ENCODE results near the gene APOO.

Gene APOO

GRCh38 chrX:23907498-23908218, at the start of gene APOO, which contains the start of gene CXorf58:
TSS of gene APOO (minus strand) at chrX:23907938. CDS start at chrX:23907702, 236 bp downstream.
TSS of gene CXorf58 (plus strand) at chrX:23908006. CDS start at chrX:23910303, 2,297 bp downstream.
- peak; percentile 78 to 83 for DNase-seq (ENCODE audit: low read depth in 2 of 2)

GRCh38 chrX:23954396-23954795, 46.7 kb upstream of the APOO start:
- no peak for DNase-seq (ENCODE audit: low read depth in 2 of 2)

DNA sequence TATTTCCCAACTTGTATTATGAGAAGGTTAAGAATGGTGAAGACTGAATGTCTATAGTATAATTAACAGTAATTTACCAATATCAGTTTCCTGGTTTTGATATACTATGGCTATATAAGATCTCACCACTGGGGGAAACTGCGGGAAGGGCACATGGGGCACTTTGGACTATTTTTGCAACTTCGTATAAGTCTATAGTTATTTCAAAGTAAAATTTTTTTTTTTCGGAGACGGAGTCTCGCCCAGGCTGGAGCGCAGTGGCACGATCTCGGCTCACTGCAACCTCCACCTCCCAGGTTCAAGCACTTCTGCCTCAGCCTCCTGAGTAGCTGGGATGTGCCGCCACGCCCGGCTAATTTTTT, 46.2 kb upstream of the APOO start:
- peak in 1 of 2 donors; percentile 3 for DNase-seq (ENCODE audit: low read depth in 2 of 2)

- DNase-seq (ENCODE audit: low read depth in 2 of 2) = peak; percentile 3 to 8
Measured at GRCh38 chrX:23952984-23953907, 45.5 kb upstream of the APOO start.

DNA sequence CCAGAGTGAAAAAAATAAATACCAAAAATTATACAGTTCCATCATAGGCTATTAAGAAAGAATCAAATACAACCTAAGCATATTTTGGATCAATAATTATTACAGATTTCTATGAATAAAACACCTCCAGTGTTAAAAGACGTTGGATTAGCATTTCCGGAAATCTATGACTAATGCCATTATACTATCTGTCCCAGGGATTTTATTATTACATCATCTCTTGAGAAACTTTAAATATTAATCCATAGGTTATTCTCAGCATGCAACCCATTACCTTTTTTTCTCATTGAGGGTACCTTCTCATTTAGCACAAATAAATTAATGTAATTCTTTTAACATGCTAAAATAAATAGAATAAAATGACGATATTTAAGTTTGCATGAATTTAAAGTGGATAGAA, 44.7 kb upstream of the APOO start:
- DNase-seq (ENCODE audit: low read depth in 2 of 2) = no peak

DNA sequence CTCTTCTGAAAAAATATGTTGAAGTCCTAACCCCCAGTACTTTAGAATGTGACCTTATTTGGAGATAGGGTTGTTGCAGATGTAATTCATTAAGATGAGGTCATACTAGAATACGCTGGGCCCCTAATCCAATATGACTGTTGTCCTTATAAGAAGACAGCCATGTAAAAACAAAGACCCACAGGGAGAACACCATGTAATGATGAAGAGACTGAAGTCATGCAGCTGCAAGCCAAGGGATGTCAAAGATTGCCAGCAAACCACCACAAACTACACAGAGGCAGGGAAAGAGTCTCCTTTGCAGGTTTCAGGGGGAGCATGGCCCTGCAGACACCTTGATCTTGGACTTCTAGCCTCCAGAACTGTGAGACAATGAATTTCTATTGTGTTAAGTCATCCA, 37.5 kb upstream of the APOO start:
- no peak for DNase-seq (ENCODE audit: low read depth in 2 of 2)

DNA sequence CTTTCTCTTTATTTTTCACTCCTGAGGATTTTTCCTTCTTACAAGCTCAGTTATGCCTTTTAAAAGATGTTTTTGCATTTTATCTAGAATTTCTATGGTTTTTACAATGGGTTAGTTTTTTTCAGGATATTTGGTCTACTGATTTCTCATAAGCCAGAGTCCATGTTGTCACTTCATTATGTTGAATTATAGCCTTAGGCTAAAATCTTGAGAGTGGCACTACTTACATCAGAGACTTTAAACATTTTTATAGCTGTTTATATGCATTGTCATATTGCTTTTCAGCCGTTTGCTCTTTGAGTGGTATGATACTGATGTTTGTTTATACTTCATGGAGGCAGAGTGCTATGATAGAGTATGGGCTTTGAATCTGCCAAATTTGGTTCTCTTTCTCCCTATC, 36.5 kb upstream of the APOO start:
- DNase-seq (ENCODE audit: low read depth in 2 of 2) = no peak

DNA sequence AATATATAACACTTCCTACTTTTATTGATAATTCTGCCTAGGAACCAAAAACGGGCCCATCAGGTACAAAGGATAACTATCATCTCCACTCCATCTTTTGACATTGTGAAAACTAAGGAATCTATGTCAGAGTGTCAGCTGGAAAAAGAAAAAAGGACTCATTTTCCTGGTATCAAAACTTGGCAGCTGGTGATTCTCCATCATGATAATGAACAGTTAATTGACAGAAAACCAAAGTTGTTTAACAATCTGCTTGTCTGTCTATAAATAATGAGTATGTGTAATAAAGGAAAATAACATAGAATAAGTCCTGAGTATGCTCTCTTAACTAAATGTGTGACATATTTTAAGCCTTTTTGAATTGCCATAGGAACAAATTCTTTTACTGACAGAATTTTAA, 31.5 kb upstream of the APOO start:
- DNase-seq (ENCODE audit: low read depth in 2 of 2) = no peak

DNA sequence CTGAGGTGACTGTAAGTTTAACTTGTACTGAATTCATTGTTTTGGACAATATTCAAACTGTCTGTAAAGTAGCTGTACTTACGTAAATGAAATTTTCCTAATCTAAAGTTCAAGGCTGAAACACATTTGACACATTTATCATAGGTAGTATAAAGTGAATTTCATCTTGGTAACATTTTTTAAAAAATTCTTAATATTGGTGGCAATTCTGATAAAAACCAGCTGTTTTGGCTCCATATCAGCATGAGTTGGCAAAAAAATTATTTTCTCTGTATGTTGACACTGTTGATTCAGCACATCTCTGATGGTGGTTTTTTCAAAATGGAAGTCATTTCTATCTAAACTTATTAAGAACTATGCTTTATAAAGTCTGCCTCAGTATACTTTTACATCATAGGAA, 31.0 kb upstream of the APOO start:
- DNase-seq (ENCODE audit: low read depth in 2 of 2) = no peak

DNA sequence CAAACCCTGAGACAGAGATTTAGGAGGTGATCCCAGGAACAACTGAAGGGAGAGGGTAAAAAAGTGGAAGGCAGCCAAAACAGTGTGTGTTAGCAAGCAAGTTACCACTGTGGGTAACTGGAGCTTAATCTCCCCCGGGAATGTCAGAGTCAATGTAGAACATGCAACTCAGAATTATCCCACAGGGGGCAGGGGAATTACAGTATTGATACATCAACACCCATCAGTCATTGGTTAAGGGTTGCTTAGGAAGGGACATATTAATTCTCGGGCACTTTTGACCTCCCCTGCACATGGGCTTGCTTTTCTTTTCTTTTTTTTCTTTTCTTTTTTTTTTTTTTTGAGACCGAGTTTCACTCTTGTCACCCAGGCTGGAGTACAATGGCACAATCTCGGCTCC, 29.4 kb upstream of the APOO start:
- DNase-seq (ENCODE audit: low read depth in 2 of 2) = no peak

GRCh38 chrX:23936180-23936579, 28.4 kb upstream of the APOO start:
- DNase-seq (ENCODE audit: low read depth in 2 of 2) = no peak

DNA sequence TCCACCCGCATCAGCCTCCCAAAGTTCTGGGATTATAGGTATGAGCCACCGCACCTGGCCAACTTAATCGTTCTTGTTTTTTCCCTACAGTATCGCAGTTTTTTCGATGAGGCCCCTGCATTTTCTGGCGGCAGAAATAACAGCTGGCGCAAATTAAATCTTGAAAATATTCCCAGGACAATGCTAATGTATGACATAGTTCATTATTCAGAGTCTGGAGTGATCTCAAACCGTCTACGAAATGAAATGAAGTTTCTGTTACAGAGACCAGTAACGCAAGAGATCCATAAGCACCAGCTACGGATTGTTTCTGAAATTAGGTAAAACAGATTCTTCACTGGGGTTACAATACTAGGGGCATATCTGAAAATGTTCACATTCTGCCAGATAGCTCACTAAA, 27.4 kb upstream of the APOO start:
- no peak for DNase-seq (ENCODE audit: low read depth in 2 of 2)

DNA sequence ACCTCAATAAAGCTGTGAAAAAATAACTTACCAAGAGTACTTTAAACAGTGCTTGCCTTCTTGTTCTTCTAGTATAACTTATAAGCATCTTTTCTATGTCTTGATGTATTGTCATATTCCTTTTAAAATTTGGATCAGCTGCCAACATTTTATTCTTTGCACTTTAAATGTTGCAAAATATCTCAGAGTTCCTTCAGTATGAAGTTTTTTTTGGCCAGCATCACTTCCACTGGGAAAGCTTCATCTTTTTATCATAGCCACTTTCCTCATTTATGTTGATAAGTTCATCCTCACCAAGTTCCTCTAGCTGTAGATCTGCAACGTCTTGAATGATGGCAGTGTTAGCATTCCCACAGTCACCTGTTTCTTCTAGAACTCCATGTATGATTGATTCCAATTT, 24.3 kb upstream of the APOO start:
- no peak for DNase-seq (ENCODE audit: low read depth in 2 of 2)

GRCh38 chrX:23930894-23931604, 23.3 kb upstream of the APOO start:
- no peak for DNase-seq (ENCODE audit: low read depth in 2 of 2)

DNA sequence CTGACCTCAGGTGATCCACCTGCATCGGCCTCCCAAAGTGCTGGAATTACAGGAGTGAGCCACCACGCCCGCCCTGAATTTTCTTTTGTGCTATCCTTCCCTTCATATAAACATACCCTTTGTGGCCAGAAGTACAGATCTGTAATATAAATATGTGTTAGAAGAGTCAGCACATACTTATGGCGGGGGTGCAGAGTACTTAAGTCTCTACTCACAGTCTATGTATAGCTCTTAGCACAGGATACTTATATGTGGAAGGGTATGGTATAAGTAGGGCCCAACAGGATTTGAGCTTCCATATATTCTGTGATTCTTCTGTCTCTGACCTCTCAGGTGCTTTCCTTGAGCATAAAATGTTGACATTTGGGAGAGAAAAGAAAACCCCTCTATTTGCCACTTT, 18.3 kb upstream of the APOO start:
- no peak for DNase-seq (ENCODE audit: low read depth in 2 of 2)

DNA sequence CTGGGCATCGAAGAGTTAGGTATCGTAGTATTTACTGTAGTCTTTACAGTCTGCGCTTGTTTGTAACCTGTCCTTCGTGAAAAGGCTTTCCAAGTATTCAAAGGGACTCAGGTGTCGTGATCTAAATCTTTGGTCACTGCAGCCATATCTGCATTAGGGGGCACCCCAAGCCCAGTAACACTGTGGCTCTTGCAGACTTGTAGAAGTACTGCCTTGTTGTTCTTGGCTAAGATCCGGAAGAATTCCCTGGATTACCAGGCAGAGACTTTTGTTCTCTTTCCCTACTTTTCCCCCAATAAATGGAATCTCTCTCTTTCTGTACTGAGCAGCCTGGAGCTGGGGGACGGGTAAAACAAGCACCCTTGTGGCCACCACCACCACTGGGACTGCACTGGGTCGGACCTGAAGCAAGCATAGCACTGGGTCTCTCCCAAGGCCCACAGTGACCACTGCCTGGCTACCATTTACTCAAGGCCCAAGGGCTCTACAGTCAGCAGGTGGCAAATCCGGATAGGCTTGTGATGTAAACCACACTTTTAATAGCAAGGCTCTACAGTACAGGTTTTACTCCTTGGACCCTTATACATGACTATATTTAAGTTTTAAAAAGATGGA, 12.1 kb upstream of the APOO start:
- no peak for DNase-seq (ENCODE audit: low read depth in 2 of 2)

GRCh38 chrX:23919148-23919547, 11.4 kb upstream of the APOO start:
- DNase-seq (ENCODE audit: low read depth in 2 of 2) = no peak

DNA sequence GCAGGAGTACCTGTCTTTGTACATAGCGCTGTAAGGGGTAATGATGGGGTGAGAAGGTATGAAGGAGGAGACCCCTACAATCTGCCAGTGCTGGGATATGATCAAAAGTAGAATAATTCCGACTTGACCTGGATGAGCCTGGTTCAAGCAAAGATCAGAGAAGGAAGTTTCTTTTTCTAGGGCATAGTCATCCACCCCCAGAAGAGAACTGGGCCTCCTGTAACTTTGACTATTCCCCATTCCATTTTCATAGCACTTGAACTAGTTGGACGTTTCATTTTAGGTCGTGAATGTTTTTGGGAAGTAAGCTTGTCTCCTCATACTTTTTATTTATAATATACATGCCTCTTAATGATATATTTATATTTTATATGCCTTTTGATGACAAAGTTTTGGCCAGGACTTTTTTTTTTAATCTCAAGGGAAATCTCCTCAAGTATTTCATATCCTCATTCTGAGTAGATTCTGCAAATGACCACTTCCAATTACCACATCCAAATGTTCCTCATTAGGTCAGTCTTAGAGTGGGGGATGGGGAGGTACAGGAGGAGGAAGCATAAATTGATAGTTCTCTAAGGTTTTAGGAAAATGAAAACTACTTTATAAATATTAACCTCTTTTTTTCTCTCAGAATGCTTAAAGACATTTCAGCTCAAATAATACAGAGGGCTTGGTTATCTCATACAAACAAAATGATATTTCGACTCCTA, 3.5 kb upstream of the APOO start:
- no peak for DNase-seq (ENCODE audit: low read depth in 2 of 2)

DNA sequence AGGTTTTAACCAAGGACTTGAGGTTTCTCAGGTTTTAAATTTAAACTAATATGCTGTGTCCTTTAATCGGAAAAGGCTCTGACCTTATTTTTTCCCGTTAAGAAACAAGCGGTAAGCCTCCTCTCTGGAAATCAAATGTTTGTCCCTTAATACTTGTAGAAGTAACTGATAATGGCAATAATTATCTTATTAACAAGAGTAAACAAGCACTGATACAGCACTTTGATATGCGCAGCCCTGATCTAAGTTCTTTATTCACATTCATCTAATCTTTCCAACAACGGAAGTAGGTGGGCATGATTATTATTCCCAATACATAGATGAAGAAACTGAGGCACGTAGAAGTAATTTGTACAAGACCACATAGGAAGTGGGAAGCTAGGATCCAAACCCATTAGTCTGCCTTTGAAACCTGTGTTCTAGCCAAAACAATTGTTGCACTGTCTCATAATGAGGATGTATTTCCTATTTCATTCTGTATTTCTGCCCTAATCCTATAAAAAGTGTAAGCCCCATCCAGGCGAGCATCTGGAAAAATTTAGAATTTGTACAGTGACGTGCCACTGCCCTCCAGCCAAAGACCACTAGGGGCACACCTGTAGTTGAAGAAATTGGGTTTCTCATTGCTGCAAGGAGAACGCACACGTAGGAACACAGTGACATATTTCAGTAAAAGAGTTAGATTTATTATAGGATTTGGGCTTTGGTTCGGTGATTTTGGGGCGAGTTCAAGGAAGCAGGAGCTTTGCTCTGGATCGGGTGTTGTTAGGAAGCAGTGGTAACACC, 674 bp upstream of the APOO start:
- no peak for DNase-seq (ENCODE audit: low read depth in 2 of 2)

GRCh38 chrX:23907111-23907497, 634 bp downstream of the APOO start:
- no peak for DNase-seq (ENCODE audit: low read depth in 2 of 2)

GRCh38 chrX:23904096-23904495, 3.6 kb downstream of the APOO start:
- no peak for DNase-seq (ENCODE audit: low read depth in 2 of 2)
